GM23338 (cell line): ENCODE data around the gene CPNE8. TPM values are rescaled to one million over a fixed set of nuclear protein-coding genes. Genes with fewer than 3 reads are reported as not detected.

ENCODE experiments used
- ATAC-seq: fragments of 200-7000 bp; cut with Tn5 transposase; 3 replicates; pipeline ENCODE4 v1.9.1; 2020
- DNase-seq: peaks from one replicate; pipeline ENCODE4 v3.0.0-alpha.2; 2015; ENCODE audit warnings: low spot score
- H2AFZ ChIP-seq: fragments of 200-600 bp; sonication (generic); 2 replicates; pipeline ENCODE4 v1.8.0; 2016; ENCODE audit warnings: antibody characterized with exemption, mild to moderate bottlenecking, moderate library complexity
- H3F3A ChIP-seq: fragments of 200-600 bp; sonication (generic); replicated peaks from 2 replicates; pipeline ENCODE4 v1.8.0; 2017; ENCODE audit warnings: antibody characterized with exemption, mixed run types, low read depth
- H3K27ac ChIP-seq: fragments of 200-600 bp; sonication (generic); 2 replicates; pipeline ENCODE4 v1.6.1; 2016; ENCODE audit warnings: low read depth
- H3K27me3 ChIP-seq: fragments of 200-600 bp; sonication (generic); 2 replicates; pipeline ENCODE4 v1.8.0; 2016; ENCODE audit warnings: mild to moderate bottlenecking, mixed run types, moderate library complexity; ENCODE audit not compliant: insufficient read depth
- H3K36me3 ChIP-seq: fragments of 200-600 bp; sonication (generic); 2 replicates; pipeline ENCODE4 v1.8.0; 2016; ENCODE audit warnings: mild to moderate bottlenecking; ENCODE audit not compliant: insufficient read depth
- H3K4me1 ChIP-seq: fragments of 200-600 bp; sonication (generic); 2 replicates; pipeline ENCODE4 v1.8.0; 2016; ENCODE audit warnings: mild to moderate bottlenecking, moderate library complexity; ENCODE audit not compliant: insufficient read depth
- H3K4me2 ChIP-seq: fragments of 200-600 bp; sonication (generic); 2 replicates; pipeline ENCODE4 v1.7.1; 2017; ENCODE audit warnings: mixed run types
- H3K4me3 ChIP-seq: fragments of 200-600 bp; sonication (generic); 2 replicates; pipeline ENCODE4 v1.6.1; 2016; ENCODE audit warnings: mixed run types
- H3K79me2 ChIP-seq: fragments of 200-600 bp; sonication (generic); replicated peaks from 2 replicates; pipeline ENCODE4 v1.8.0; 2017; ENCODE audit warnings: mild to moderate bottlenecking; ENCODE audit not compliant: insufficient read depth
- H3K9me2 ChIP-seq: fragments of 200-600 bp; sonication (generic); 2 replicates; pipeline ENCODE4 v1.8.0; 2017; ENCODE audit not compliant: insufficient read depth
- H4K20me1 ChIP-seq: fragments of 200-600 bp; sonication (generic); replicated peaks from 2 replicates; pipeline ENCODE4 v1.8.0; 2017; ENCODE audit warnings: mild to moderate bottlenecking; ENCODE audit not compliant: insufficient read depth
- H3K27ac Mint-ChIP-seq: 2 replicates; pipeline ENCODE4 v1.8.0; 2020; ENCODE audit warnings: inconsistent platforms, mild to moderate bottlenecking, moderate library complexity, mixed read lengths
- H3K27me3 Mint-ChIP-seq: 3 replicates; pipeline ENCODE4 v1.8.0; 2022; ENCODE audit warnings: low read depth, mild to moderate bottlenecking, moderate library complexity, mixed read lengths, inconsistent platforms; ENCODE audit not compliant: insufficient read depth, poor library complexity
- H3K36me3 Mint-ChIP-seq: 3 replicates; pipeline ENCODE4 v1.8.0; 2021; ENCODE audit warnings: low read depth, mild to moderate bottlenecking, inconsistent platforms, moderate library complexity, mixed read lengths
- H3K4me1 Mint-ChIP-seq: 3 replicates; pipeline ENCODE4 v1.8.0; 2020; ENCODE audit warnings: mild to moderate bottlenecking, inconsistent platforms, mixed read lengths
- H3K4me3 Mint-ChIP-seq: 3 replicates; pipeline ENCODE4 v1.8.0; 2021; ENCODE audit warnings: moderate library complexity, mild to moderate bottlenecking, inconsistent platforms, mixed read lengths
- H3K9me3 Mint-ChIP-seq: 3 replicates; pipeline ENCODE4 v1.8.0; 2020; ENCODE audit warnings: moderate library complexity, mild to moderate bottlenecking, inconsistent platforms, mixed read lengths
- CREB1 ChIP-seq: fragments of 250-450 bp; sonication (Bioruptor Pico); IDR thresholded peaks from 2 replicates; pipeline ENCODE4 v1.5.0; 2020; ENCODE audit warnings: low read depth, mild to moderate bottlenecking, moderate library complexity
- CTCF ChIP-seq, 2 experiments: fragments of 200-600 bp in 1 of 2; sonication (generic) in 1 of 2; conservative IDR thresholded peaks; 2 replicates each; pipeline versions ENCODE4 v1.5.1 to v1.6.1; 2016 to 2017; ENCODE audit warnings: antibody characterized with exemption in 2 of 2, low read depth in 2 of 2, mild to moderate bottlenecking in 2 of 2, moderate library complexity in 1 of 2
- ETS1 ChIP-seq: IDR thresholded peaks from 2 replicates; pipeline ENCODE4 v1.6.1; 2016; ENCODE audit warnings: antibody characterized with exemption
- EZH2 ChIP-seq: fragments of 200-600 bp; sonication (generic); IDR thresholded peaks from one replicate; pipeline ENCODE4 v1.8.0; 2017; ENCODE audit warnings: antibody characterized with exemption, mild to moderate bottlenecking, low read depth; ENCODE audit not compliant: unreplicated experiment
- EZH2phosphoT487 ChIP-seq: fragments of 200-600 bp; sonication (generic); IDR thresholded peaks from one replicate; pipeline ENCODE4 v1.8.1; 2018; ENCODE audit warnings: antibody characterized with exemption; ENCODE audit not compliant: unreplicated experiment
- JUNB ChIP-seq: IDR thresholded peaks from one replicate; pipeline ENCODE4 v1.6.1; 2016; ENCODE audit warnings: antibody characterized with exemption; ENCODE audit not compliant: unreplicated experiment
- POLR2AphosphoS5 ChIP-seq: IDR thresholded peaks from 2 replicates; pipeline ENCODE4 v1.6.1; 2016; ENCODE audit warnings: antibody characterized with exemption, low read depth
- REST ChIP-seq: IDR thresholded peaks from one replicate; pipeline ENCODE4 v1.6.1; 2018; ENCODE audit warnings: antibody characterized with exemption; ENCODE audit not compliant: unreplicated experiment
- STAT1 ChIP-seq: IDR thresholded peaks from one replicate; pipeline ENCODE4 v1.6.1; 2016; ENCODE audit warnings: antibody characterized with exemption; ENCODE audit not compliant: unreplicated experiment
- ZNF114 ChIP-seq: fragments of 250-450 bp; sonication (Bioruptor Pico); IDR thresholded peaks from 2 replicates; pipeline ENCODE4 v1.5.0; 2020; ENCODE audit warnings: mild to moderate bottlenecking, moderate library complexity
- ZNF331 ChIP-seq: fragments of 250-450 bp; sonication (Bioruptor Pico); IDR thresholded peaks from 2 replicates; pipeline ENCODE4 v1.5.0; 2020; ENCODE audit warnings: low read depth, mild to moderate bottlenecking, moderate library complexity
- ZNF462 ChIP-seq: fragments of 250-450 bp; sonication (Bioruptor Pico); IDR thresholded peaks from 2 replicates; pipeline ENCODE4 v1.5.0; 2020; ENCODE audit warnings: mild to moderate bottlenecking, moderate library complexity
- polyA plus RNA-seq: library from polyadenylated mRNA; unstranded; fragments of >200 nt; fragmentation: Nextera tagmentation; extraction: Ambion mirVana; gene quantifications from 2 replicates; pipeline ENCODE4 v1.2.1, GENCODE V29; 2016
- total RNA-seq: library from RNA; depleted of rRNA; stranded (reverse); fragments of >200 nt; shearing (Covaris generic); gene quantifications from 2 replicates; pipeline ENCODE4 v1.2.3, GENCODE V29; 2014

The CPNE8 gene
- total and polyA plus RNA-seq, 2 experiments from 2014 or later: 8.7 to 10.1 TPM

GRCh38 chr12:38844267-38844666, 61.1 kb downstream of the CPNE8 start (continued):
- TF ChIP-seq POLR2AphosphoS5 (no peak), REST (no peak), STAT1 (no peak), EZH2phosphoT487 (no peak)

GRCh38 chr12:38838056-38838850, 67.1 kb downstream of the CPNE8 start:
- Mint-ChIP-seq H3K27ac (no peak overlapping the region), H3K4me3 (no peak overlapping the region), H3K9me3 (no peaks in the 10 kb centered on the region; the same call in 2 of the 3 replicates), H3K4me1 (no peaks in the 10 kb centered on the region), H3K27me3 (no peaks in the 10 kb centered on the region), H3K36me3 (no peaks in the 10 kb centered on the region)
- no peaks in the 10 kb centered on the region for H3K9me2 ChIP-seq
- no peak overlapping the region for H3K27ac ChIP-seq
- no peaks in the 10 kb centered on the region for H3K4me1 ChIP-seq
- H3F3A ChIP-seq: no peaks in the 10 kb centered on the region
- no peaks in the 10 kb centered on the region for H3K27me3 ChIP-seq
- H3K4me2 ChIP-seq: no peak overlapping the region
- no peaks in the 10 kb centered on the region for H3K79me2 ChIP-seq
- no peak overlapping the region for H3K4me3 ChIP-seq
- ATAC-seq (no peak), DNase-seq (no peak)
- no peaks in the 10 kb centered on the region for H3K36me3 ChIP-seq
- H2AFZ ChIP-seq: no peak overlapping the region
- no peaks in the 10 kb centered on the region for H4K20me1 ChIP-seq
- no peak for TF ChIP-seq ZNF331
- no peak for TF ChIP-seq CTCF (conservative IDR thresholded peaks at IDR 0.05; ENCODE audit: low read depth in 2 of 2)
- TF ChIP-seq JUNB: no peak
- no peak for TF ChIP-seq ZNF462 (CRISPR knock-in tag)
- no peak for TF ChIP-seq STAT1
- no peak for TF ChIP-seq EZH2
- TF ChIP-seq CREB1 (CRISPR knock-in tag): no peak
- no peak for TF ChIP-seq ETS1
- TF ChIP-seq ZNF114 (CRISPR knock-in tag): no peak
